22Rv1 (cell line): ENCODE data around the gene ZC3H10.

Source experiments
- H3K27ac ChIP-seq: fragments of 450-650 bp; 2 replicates; pipeline ENCODE4 v1.5.1; 2017
- ZFX ChIP-seq: fragments of 450-650 bp; IDR thresholded peaks from 2 replicates; pipeline ENCODE4 v1.6.1; 2017; ENCODE audit warnings: antibody characterized with exemption, borderline replicate concordance
- TF ChIP-seq, protein P1 (sequence below): fragments of 450-650 bp; IDR thresholded peaks from 2 replicates; pipeline ENCODE4 v1.5.1; 2017; ENCODE audit warnings: mild to moderate bottlenecking

The ZC3H10 gene

DNA sequence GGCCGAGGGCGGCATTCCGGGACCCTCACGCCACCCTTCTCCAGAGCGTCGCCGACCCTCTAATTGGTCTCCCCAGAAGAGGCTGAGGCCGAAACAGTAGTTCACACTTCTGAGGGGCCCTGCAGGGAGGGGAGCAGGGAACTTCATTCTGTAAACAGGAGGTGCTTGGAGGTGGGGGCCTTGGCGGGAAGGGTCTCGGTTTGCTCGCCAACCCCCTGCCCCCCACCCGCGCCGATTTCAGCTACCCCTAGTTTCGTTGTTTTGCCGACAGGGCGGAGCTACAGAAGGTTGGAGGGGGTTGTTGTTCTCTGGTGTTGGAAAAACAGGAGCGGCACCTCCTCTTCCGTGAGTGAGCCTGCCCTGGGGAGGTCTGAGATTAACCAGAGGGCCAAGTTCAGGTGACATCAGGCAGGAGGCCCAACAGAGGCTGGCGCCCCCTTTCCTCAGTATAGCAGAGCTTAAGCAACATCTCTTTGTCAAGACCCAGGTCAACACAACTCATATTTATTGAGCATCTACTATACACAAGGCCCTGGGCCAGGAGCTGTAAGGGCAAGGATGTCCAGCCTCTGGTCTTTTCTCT, 37.4 kb upstream of the ZC3H10 start:
- TF ChIP-seq, protein P1, sequence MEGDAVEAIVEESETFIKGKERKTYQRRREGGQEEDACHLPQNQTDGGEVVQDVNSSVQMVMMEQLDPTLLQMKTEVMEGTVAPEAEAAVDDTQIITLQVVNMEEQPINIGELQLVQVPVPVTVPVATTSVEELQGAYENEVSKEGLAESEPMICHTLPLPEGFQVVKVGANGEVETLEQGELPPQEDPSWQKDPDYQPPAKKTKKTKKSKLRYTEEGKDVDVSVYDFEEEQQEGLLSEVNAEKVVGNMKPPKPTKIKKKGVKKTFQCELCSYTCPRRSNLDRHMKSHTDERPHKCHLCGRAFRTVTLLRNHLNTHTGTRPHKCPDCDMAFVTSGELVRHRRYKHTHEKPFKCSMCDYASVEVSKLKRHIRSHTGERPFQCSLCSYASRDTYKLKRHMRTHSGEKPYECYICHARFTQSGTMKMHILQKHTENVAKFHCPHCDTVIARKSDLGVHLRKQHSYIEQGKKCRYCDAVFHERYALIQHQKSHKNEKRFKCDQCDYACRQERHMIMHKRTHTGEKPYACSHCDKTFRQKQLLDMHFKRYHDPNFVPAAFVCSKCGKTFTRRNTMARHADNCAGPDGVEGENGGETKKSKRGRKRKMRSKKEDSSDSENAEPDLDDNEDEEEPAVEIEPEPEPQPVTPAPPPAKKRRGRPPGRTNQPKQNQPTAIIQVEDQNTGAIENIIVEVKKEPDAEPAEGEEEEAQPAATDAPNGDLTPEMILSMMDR, result 0 out of 2 replicates have a peak, but pooled peaks have one; percentile 8
- no peak for TF ChIP-seq ZFX
- peak overlapping the region; percentile 99 for H3K27ac ChIP-seq

DNA sequence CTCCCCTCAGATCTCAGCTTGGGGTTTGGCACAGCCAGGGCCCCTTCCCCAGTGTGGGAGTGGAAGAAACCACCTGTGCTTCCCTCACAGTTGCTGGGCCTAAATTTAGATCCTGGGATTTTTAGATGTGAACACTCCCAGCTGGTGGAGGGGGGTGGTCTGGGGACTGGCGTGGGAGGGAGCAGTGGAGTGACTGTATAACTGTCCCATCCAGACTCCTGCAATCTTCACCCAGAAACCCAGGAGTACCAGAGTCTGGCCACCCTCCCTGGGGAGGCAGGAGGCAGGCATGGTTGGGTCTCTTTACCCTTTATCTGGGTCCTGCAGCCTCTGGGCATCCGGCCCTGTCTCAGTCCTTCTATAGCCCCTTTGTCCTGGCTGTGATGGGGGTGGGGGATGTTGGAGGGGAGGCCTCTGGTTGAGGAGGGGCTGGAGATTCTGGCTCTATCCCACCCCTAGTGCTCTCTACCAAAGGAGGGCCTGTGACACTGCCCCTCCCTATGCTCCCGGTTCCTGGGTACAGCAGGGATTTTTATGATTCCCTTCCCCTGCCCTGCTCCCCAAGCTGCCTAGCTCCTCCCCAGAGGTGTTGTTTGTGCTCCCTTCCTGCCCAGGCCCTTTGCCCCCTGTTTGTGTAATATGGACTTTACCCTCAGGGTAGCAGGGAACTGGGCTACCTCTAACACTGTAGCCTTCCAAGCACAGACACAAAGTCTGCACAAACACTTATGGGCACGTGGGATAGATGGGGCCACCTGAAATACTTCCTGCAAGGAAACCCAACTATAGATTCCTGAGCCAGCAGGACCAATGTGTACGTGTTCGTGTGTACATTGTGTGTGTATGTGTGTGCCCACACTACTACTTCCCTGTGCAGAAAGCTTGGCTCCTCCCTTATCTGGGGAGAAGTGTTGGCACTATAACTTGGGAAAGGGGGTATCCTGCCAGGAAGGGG, 36.4 kb upstream of the ZC3H10 start:
- H3K27ac ChIP-seq, result peak overlapping the region; percentile 99
- TF ChIP-seq ZFX, result no peak

GRCh38 chr12:56082382-56082781, 35.7 kb upstream of the ZC3H10 start:
- H3K27ac ChIP-seq, result peak overlapping the region; percentile 99
- no peak for TF ChIP-seq ZFX
- TF ChIP-seq, protein P1, result no peak

DNA sequence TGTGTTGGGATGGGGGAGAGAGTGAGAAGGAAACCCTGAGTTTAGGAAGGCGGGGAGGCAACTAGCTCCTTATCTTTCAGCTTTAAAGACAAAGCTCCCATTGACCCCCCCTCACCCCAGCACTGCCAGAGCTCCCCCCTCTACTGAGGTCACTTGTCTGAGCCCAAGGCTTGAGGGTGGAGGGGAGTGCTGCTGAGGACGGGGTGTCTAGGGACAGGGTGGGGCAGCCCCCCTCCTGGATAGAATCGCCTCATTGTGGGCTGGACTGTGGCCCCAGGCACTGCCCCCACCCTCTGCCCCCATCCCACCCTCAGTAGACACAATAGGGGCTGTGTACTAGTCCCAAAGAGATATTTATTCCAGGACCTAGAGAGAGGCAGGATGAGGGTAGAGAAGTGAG, 35.1 kb upstream of the ZC3H10 start:
- TF ChIP-seq, protein P1, result no peak
- peak overlapping the region; percentile 99 for H3K27ac ChIP-seq

DNA sequence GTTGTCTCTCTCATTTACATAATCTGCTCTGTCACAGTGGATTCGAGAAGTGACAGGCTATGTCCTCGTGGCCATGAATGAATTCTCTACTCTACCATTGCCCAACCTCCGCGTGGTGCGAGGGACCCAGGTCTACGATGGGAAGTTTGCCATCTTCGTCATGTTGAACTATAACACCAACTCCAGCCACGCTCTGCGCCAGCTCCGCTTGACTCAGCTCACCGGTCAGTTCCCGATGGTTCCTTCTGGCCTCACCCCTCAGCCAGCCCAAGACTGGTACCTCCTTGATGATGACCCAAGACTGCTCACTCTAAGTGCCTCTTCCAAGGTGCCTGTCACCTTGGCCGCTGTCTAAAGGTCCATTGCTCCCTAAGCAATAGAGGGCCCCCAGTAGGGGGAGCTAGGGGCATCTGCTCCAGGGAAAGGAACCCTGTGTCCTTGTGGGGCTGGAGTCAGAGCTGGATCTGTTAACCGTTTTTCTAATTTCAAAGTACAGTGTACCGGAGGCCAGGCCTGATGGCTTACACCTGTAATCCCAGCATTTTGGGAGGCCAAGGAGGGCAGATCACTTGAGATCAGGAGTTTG, 33.0 kb upstream of the ZC3H10 start:
- TF ChIP-seq, protein P1, result peak; percentile 57
- TF ChIP-seq ZFX, result no peak
- peak overlapping the region; percentile 99 for H3K27ac ChIP-seq

GRCh38 chr12:56086096-56086495, 32.0 kb upstream of the ZC3H10 start:
- peak overlapping the region; percentile 99 for H3K27ac ChIP-seq
- no peak for TF ChIP-seq ZFX
- TF ChIP-seq, protein P1, result no peak

DNA sequence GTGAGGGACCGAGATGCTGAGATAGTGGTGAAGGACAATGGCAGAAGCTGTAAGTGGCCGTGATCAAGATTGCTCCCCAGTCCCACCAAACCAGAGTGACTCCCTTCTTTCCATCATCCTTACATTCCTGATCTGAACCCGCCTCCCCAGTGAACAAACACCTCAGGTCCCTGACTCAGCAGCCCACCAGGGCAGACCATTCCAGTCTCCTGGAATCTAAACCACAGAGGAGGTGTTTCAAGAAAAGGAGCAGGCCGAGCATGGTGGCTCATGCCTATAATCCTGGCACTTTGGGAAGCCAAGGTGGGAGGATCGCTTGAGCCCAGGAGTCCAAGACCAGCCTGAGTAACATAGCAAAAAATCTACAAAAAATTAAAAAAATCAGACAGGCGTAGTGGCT, 31.5 kb upstream of the ZC3H10 start:
- peak overlapping the region; percentile 99 for H3K27ac ChIP-seq
- TF ChIP-seq, protein P1, result no peak
- TF ChIP-seq ZFX, result no peak
